Endometrial microvascular endothelial cells (primary cell): Measurements from ENCODE around the gene TUBB4B. TPM values are rescaled to one million over a fixed set of nuclear protein-coding genes. Genes with fewer than 3 reads are reported as not detected.

ENCODE experiments used
- in situ Hi-C: cut with HindIII; loops from 2 replicates; pipeline ENCODE4 v1.10.0; 2017; ENCODE audit warnings: low sequenced_read_pairs, low pct_unique_long_range_greater_than_20kb; ENCODE audit errors: inconsistent ontology term
- total RNA-seq: library from RNA; depleted of rRNA; stranded (reverse); fragments of >200 nt; gene quantifications from one replicate; pipeline ENCODE4 v1.2.3, GENCODE V29; 2015; ENCODE audit errors: inconsistent ontology term

The TUBB4B gene
- total RNA-seq, 1 donor from 2014 or later: 1,061 TPM

DNA sequence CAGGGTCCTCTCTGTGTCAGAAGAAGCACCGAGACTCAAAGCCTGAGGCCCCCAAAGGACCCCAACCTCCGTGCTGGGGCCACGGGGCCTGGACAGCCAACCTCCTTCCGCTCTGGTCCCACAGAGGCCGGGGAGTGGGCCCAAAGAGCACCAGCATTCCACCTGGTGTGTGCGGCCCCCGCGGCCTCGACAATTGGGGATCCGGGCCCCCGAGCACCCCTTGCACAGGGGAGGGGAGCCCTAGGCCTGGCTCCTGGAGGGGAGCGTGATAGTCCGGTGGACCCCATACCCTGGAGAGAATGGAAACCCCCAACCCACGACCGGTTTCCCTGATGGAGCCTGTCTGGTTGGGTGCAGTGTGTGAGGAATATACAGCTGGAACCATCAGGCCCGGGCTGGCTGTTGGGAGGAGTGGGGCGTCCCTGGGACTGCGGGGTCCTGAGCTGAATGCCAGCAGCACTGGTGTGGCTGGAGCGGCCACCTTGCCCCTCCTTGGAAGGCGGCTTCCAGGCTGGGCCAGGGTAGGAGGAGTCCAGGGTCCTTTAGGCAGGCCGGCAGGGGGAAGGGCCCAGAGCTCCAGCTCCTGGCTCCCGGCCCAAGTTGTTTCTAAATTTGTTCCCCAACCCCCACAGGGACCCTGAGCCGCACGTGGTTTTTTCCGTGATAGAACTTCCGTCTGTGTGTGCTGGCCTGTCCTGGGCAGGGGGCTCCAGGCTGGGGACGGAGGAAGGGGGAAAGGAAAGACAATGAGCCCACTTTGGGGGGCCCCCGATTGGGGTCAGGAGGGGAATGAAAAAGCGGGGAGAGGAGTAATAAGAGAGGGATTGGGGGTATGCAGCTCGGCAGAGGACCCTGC is 35.6 kb downstream of the TUBB4B start:
- in situ Hi-C loops: no loop called here

DNA sequence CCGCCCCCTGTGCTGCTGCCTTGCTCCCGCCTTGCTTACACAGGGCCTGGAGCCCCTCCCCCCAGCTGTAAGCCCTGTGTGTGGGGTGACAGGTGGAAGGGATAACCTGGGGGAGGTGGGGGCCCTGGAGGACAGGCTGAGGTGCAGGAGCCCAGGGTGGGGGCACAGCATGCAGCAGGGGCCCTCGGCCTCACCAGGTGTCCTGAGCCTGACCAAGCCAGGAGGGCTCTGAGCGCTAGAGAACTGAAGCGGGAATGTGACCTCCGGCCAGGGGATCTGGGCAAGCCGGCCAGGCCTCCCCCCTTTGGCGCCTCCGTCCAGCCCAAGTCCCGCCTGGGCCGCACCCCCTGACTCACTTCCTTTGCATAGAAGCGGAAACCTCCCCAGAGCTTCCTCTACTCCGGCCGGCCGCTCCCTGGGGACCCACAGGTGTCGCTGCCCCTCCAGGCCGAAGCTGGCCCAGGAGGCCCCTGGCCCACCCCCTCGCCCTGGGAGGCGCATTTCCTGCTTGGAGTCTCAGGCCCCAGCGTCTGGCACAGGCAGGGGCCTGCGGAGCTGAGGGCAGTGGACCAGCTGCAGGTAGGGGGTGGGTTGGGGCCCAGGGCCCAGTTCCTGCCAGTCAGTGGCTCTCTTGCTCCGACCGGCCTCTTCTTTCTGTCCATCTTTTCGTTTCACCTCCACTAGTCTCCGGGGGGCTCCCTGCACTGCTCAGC is 36.4 kb downstream of the TUBB4B start, which contains the start of gene TOR4A:
TOR4A (plus strand) TSS at position 398 of the 713 bp plus-strand sequence. CDS start 964 bp downstream, outside the sequence.
- in situ Hi-C loops: no loop called here

GRCh38 chr9:137278061-137278701 is 37.1 kb downstream of the TUBB4B start:
- in situ Hi-C loops: no loop called here

DNA sequence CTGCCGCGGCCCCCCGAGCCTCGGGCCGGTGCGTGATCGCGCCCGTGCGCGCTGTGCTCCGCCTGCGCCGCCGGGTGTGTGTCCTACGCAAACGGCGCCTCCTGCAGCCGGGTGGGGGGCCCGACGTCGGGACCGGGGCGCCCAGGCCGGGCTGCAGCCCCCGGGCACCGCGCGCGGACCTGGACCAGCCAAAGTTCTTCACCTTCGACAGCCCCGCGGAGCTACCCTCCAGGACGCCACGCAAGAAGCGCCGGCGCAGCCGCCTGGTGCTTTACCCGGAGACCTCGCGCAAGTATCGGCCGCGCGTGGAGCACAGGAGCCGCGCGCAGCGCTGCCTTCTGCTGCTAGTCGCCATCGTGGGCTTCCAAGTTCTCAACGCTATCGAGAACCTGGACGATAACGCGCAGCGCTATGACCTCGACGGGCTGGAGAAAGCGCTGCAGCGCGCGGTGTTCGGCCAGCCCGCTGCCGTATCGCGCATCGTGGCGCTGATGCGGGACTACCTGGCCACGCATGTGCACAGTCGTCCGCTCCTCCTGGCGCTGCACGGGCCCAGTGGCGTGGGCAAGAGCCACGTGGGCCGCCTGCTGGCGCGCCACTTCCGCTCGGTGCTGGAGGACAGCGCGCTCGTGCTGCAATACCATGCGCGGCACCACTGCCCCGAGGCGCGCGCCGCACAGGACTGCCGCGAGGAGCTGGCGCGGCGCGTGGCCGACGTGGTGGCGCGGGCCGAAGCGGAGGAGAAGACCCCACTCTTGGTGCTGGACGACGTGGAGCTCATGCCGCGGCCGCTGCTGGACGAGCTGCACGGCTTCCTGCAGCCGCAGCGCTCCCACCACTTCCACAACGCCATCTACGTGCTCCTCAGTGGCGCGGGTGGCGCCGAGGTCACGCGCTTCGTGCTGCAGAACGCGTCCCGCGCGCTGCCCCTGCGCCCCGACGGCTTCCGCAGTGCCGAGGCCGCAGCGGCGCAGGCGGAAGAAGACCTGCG is 37.9 kb downstream of the TUBB4B start:
- in situ Hi-C loops: no loop called here

DNA sequence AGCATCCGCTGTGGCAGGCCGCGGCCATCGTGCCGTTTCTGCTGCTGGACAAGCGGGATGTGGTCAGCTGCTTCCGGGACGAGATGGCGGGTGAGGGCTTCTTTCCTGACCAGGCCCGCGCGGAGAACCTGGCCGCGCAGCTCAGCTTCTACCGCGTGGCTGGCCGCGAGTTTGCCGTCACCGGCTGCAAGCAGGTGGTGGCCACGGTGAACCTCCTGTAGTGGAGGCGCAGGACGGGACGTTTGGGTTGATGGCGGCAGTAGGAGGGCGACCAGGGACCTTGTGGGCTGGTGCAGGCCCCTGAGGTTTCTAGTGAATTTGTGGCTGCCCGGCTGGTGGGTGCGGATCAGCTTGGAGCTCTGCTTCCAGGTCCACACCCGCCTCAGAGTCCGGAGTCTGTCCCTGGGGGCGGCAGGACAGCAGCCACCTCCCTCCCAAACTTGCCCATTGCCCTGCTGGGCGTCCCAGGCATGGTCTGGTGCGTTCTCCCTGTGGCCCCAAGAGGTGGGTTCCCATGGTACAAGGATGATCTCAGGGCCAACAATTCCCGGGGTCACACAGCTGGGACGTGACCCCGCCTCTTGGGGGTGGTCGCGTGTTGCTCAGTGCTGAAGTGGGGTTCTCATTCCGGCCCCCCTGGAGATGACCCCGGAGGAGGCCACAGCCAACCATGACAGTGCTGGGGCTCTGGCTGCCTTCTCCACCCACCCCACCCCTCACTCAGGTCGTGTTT is 38.8 kb downstream of the TUBB4B start:
- in situ Hi-C loops: no loop called here

DNA sequence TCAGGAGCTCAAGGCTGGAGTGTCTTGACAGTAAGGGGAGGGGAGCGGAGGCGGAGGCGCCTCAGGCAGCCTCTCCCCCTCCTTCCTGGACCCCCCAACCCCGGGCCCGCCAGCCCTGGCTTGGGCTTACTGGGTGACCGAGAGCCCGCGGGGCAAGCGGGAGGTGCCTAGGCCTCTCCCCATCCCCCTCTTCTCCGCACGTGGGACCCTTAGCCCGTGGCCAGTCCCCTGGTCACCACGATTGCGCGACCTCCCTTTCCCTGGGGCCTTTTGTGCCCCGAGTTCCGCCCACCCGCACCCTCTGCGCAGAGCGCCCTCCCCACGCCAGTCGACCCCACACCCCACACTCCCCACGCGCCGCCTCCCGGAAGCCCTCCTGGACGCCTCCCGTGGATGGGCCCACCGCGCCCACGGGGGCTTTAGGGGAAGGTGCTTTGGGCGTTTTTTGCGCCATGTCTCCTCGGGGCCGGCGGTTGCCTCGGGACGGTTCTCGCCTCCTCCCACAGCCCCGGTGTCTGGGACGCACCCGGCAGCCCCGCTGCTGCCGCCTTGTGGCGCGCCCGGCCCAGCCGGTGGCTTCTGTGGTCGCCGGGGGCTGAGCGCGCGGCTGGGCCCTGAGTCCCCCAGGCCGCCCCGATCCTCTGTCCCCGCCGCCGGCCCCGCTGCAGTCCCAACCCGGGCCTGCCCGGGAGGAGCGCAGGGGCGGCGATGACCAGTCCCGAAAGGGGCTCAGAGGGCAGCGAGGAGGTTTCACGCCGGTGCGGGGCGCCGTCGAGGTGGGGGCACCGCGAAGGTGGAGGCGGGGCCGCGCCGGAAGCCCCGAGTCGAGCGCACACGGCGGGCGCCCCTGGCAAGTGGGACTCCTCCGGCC is 39.6 kb downstream of the TUBB4B start:
- in situ Hi-C loops: no loop called here

DNA sequence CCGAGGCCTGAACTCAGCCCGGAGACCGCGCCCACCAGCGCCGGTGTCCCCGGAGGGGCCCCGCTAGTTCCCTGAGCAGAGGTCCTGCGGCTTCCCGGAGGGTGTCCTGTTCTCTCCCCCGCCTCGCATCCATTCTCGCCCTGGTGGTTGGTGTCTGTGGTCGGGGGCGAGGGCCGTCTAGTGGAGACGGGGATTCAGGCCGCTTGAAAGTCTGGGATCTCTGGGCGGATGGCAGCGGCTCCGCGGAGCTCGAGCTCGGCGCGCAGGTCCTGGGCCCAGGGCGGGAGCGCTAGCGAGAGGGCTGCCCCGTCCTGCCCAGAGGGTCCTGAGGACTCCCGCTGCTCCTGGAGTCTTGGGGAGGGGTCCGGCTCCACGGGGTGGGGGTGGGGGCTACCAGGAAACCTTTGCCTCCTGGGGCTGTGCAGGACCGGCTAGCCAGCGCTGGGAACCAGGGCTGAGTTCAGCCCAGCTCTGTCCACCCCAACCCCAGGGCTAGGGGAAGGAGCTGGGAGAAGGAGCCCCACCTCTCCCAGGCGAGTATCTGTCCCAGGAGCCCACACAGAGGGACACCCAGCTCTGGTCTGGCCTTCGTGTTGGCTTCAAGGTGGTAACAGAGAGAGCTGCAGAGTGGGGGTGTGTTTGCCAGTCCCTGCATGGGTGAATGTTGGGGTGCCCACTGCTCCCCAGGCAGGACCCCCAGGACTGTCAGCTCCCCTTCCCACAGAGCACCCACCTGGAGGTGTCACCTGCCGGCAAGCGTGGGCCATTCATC is 40.4 kb downstream of the TUBB4B start:
- in situ Hi-C loops: no loop called here

DNA sequence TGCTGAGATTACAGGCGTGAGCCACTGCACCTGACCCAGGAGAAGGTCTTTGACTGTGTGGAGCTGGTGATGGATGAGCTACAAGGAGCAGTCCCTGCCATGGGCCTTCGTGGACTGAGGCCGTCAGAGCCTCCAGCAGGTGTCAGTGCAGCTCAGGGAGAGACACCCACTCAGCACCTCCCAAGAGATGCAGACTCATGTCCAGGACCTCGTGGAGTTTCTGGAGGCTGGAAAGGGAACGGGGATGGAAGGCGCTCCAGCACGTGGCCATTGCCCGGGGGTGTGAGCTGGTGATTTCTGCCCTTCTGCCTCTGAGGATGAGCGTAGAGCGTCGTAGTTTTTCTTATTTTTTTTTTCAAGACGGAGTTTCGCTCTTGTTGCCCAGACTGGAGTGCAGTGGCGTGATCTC is 45.9 kb downstream of the TUBB4B start:
- in situ Hi-C loops: no loop called here

GRCh38 chr9:137293094-137293481 is 52.0 kb downstream of the TUBB4B start:
- in situ Hi-C loops: no loop called here

Other genes starting within 250 kb of the TUBB4B start
- 49.0 TPM for gene PAXX, start 248.9 kb upstream of the TUBB4B start, total RNA-seq
- gene CLIC3, start 244.7 kb upstream of the TUBB4B start, total RNA-seq: 4.8 TPM
- 4.0 TPM for gene ABCA2, start 213.1 kb upstream of the TUBB4B start, total RNA-seq
- not detected for gene FUT7, start 209.2 kb upstream of the TUBB4B start, total RNA-seq
- 65.7 TPM for gene NPDC1, start 195.1 kb upstream of the TUBB4B start, total RNA-seq
- gene ENTPD2, start 187.2 kb upstream of the TUBB4B start, total RNA-seq: not detected
- 38.5 TPM for gene SAPCD2, start 170.7 kb upstream of the TUBB4B start, total RNA-seq
- 13.8 TPM for gene UAP1L1, start 163.8 kb upstream of the TUBB4B start, total RNA-seq
- gene MAN1B1, start 154.3 kb upstream of the TUBB4B start, total RNA-seq: 106 TPM
- 99.2 TPM for gene DPP7, start 126.6 kb upstream of the TUBB4B start, total RNA-seq
- gene GRIN1, start 102.1 kb upstream of the TUBB4B start, total RNA-seq: not detected
- gene LRRC26, start 71.2 kb upstream of the TUBB4B start, total RNA-seq: not detected
- gene TMEM210, start 69.2 kb upstream of the TUBB4B start, total RNA-seq: not detected
- 14.9 TPM for gene ANAPC2, start 52.7 kb upstream of the TUBB4B start, total RNA-seq
- 117 TPM for gene SSNA1, start 52.6 kb upstream of the TUBB4B start, total RNA-seq
- gene TPRN, start 40.5 kb upstream of the TUBB4B start, total RNA-seq: 8.8 TPM
- gene TMEM203, start 35.6 kb upstream of the TUBB4B start, total RNA-seq: 28.1 TPM
- 19.6 TPM for gene NDOR1, start 35.6 kb upstream of the TUBB4B start, total RNA-seq
- not detected for gene RNF208, start 19.0 kb upstream of the TUBB4B start, total RNA-seq
- gene CYSRT1, start 16.1 kb upstream of the TUBB4B start, total RNA-seq: not detected
- gene RNF224, start 13.8 kb upstream of the TUBB4B start, total RNA-seq: not detected
- not detected for gene SLC34A3, start 10.4 kb upstream of the TUBB4B start, total RNA-seq
- not detected for gene STPG3, start 10.0 kb downstream of the TUBB4B start, total RNA-seq
- 72.0 TPM for gene NELFB, start 14.0 kb downstream of the TUBB4B start, total RNA-seq
- gene TOR4A, start 36.4 kb downstream of the TUBB4B start, total RNA-seq: 53.1 TPM
- 16.1 TPM for gene NRARP, start 61.0 kb downstream of the TUBB4B start, total RNA-seq
- 4.0 TPM for gene EXD3, start 181.9 kb downstream of the TUBB4B start, total RNA-seq
- gene NOXA1, start 182.1 kb downstream of the TUBB4B start, total RNA-seq: 0.74 TPM
- gene ENTPD8, start 200.1 kb downstream of the TUBB4B start, total RNA-seq: not detected
- 43.8 TPM for gene NSMF, start 218.0 kb downstream of the TUBB4B start, total RNA-seq